ENCODE data around the gene MOGAT3. TPM values are rescaled to one million over a fixed set of nuclear protein-coding genes. Genes with fewer than 3 reads are reported as not detected.

MOGAT3 gene
- total RNA-seq, 1 donor from 2014 or later: not detected

DNA sequence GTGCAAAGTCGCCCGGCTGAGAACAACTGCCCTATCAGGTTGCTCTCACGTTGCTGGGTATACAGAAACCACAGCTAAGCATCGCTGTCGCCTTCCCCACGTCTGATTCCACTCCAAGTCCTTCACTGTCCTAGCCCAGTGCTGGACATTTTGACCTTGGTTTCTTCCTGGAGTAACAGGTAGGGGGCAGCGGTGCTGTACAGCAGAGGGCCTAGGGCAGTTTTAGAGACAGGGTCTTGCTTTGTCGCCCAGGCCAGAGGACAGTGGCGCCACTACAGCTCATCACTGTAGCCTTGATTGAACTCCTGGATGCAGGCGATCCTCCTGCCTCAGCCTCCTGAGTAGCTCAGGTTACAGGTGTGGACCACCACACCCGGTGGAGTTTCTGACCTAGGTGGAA, 34.2 kb upstream of the MOGAT3 start:
- DNase-seq (ENCODE audit: low read depth) (no peak), FAIRE-seq (no peak)
- Histone ChIP-seq H3K27me3 (ENCODE audit: control insufficient read depth, insufficient read depth, low read length) (no peaks in the 10 kb centered on the region), H3K36me3 (ENCODE audit: control insufficient read depth, insufficient read depth, low read length) (peaks cover 20% of the 10 kb centered on the region), H3K4me3 (ENCODE audit: low read depth, low read length) (no peak overlapping the region)
- peak; percentile 26 for TF ChIP-seq CTCF (IDR thresholded peaks at IDR 0.05; ENCODE audit: insufficient read depth, low read length, severe bottlenecking)

GRCh38 chr7:101234636-101235035, 33.8 kb upstream of the MOGAT3 start:
- H3K4me3 ChIP-seq (ENCODE audit: low read depth, low read length): no peak overlapping the region
- peaks cover 18% of the 10 kb centered on the region for H3K36me3 ChIP-seq (ENCODE audit: control insufficient read depth, insufficient read depth, low read length)
- no peaks in the 10 kb centered on the region for H3K27me3 ChIP-seq (ENCODE audit: control insufficient read depth, insufficient read depth, low read length)
- DNase-seq (ENCODE audit: low read depth) (no peak), FAIRE-seq (no peak)
- no peak for TF ChIP-seq CTCF (IDR thresholded peaks at IDR 0.05; ENCODE audit: insufficient read depth, low read length, severe bottlenecking)

- no peak for TF ChIP-seq CTCF (IDR thresholded peaks at IDR 0.05; ENCODE audit: insufficient read depth, low read length, severe bottlenecking)
- no peaks in the 10 kb centered on the region for H3K27me3 ChIP-seq (ENCODE audit: control insufficient read depth, insufficient read depth, low read length)
- peaks cover 17% of the 10 kb centered on the region for H3K36me3 ChIP-seq (ENCODE audit: control insufficient read depth, insufficient read depth, low read length)
- DNase-seq (ENCODE audit: low read depth): no peak
- FAIRE-seq: no peak
- H3K4me3 ChIP-seq (ENCODE audit: low read depth, low read length): no peak overlapping the region
Observed at GRCh38 chr7:101233907-101234547, 33.2 kb upstream of the MOGAT3 start.

GRCh38 chr7:101232141-101232850, 31.5 kb upstream of the MOGAT3 start:
- H3K27me3 ChIP-seq (ENCODE audit: control insufficient read depth, insufficient read depth, low read length): no peaks in the 10 kb centered on the region
- peaks cover 7% of the 10 kb centered on the region for H3K36me3 ChIP-seq (ENCODE audit: control insufficient read depth, insufficient read depth, low read length)
- peak overlapping the region; percentile 59 for H3K4me3 ChIP-seq (ENCODE audit: low read depth, low read length)
- TF ChIP-seq CTCF (IDR thresholded peaks at IDR 0.05; ENCODE audit: insufficient read depth, low read length, severe bottlenecking): no peak
- peak; percentile 74 for DNase-seq (ENCODE audit: low read depth)
- no peak for FAIRE-seq

DNA sequence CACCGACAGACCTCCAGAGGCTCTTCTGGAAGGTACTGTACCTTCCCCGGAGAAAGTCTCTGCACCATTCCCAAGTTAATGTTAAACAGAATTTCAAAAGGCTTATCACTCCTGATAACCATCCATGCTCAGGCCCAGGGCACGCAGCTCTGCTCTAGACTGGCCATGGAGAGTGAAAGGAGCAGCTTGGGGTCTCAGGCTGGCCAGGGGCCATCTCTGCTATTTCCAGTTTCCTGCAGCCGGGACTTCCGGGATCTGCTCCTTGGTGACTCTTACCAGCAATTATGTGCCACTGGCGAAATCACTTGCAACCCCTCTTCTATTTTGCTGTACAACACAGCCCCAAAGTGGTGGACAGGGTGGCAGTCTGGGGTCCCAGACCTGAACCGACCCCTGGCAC, 30.8 kb upstream of the MOGAT3 start:
- FAIRE-seq (peak; percentile 43), DNase-seq (ENCODE audit: low read depth) (peak; percentile 18)
- no peak for TF ChIP-seq CTCF (IDR thresholded peaks at IDR 0.05; ENCODE audit: insufficient read depth, low read length, severe bottlenecking)
- Histone ChIP-seq H3K4me3 (ENCODE audit: low read depth, low read length) (peak overlapping the region; percentile 59), H3K36me3 (ENCODE audit: control insufficient read depth, insufficient read depth, low read length) (peaks cover 3% of the 10 kb centered on the region), H3K27me3 (ENCODE audit: control insufficient read depth, insufficient read depth, low read length) (no peaks in the 10 kb centered on the region)

Data from bronchial epithelial cell (primary cell).